ENCODE results near the gene SWAP70.
"Not testable (repeated sequence)": the region's sequence is repeated elsewhere in the genome, so short reads cannot be mapped to it uniquely, and the experiment has no call there.

The SWAP70 gene

DNA sequence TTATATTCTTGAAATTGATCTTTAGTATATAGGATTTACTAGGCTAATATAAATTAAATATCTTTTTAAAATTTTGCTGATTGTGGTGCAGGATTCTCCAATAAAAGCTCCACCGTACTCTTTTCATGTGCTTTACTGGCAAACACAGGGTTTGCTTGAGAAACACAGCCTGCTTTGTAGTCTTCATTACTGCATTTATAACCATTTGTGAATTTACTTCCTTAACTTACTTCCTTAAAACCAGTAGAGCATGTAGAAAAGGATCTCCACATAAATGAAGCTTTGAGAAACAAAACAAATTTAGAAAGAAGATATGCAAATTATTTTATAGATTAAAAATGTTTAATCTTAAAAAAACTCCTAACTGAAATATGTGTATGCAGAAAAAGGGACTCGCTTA, 28.8 kb downstream of the SWAP70 start:
- DNase-seq (ENCODE audit: low spot score): no peak

DNA sequence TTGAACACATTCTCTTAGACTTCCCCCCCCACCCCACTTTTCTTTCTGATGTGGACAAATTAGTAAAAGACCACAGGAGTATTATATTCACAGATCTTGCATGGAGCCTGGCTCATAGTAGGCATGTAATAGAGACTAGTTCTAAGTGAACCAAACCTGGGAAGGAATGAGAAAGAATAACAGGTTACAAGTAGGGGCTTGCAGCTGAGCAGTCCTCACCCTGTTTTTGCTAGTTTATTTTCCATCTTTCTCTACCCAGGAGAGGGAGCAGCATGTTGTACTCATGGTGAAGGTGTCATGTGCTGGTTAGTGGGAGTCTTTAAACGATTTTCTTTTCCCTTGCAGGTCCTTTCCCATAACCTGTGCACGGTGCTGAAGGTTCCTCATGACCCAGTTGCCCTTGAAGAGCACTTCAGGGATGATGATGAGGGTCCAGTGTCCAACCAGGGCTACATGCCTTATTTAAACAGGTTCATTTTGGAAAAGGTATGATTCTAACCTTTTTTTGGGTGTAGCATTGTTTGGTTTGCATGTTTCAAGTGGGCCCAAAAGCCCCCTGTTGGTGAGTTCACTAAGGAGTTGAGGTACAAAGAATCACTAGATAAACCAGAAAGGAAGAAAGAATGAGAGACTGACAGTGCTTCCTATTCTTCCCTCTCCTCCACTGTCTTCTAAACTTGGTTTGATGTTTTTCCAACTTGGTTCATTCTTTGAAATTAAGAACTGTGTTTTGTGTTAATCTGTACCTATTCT, 30.1 kb downstream of the SWAP70 start:
- DNase-seq (ENCODE audit: low spot score): no peak

GRCh38 chr11:9695228-9695627, 31.4 kb downstream of the SWAP70 start:
- DNase-seq (ENCODE audit: low spot score): not testable (repeated sequence)

- no peak for DNase-seq (ENCODE audit: low spot score)
Measured at GRCh38 chr11:9697766-9698165, 33.9 kb downstream of the SWAP70 start.

GRCh38 chr11:9700105-9700801, 36.4 kb downstream of the SWAP70 start:
- DNase-seq (ENCODE audit: low spot score): no peak

DNA sequence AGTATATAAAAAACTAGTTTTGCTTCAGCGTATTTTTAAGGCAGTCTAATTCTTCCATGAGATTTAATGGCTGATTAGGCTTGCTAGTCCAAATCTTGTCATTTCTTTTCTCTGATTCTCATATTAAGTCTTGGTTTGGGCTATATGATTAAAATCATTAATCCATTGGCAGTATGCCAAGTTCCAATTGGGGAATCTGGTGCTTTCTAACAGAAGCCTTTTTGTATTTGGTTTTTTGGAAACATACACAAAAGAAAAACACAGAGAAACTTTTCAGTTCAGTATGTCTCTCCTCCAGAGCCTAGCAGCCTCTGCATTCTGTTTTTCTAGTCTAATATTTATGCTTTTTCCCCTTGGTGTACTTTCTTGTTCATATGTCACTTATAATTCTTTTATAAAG, 37.9 kb downstream of the SWAP70 start:
- DNase-seq (ENCODE audit: low spot score): no peak

- no peak for DNase-seq (ENCODE audit: low spot score)
Measured at GRCh38 chr11:9703280-9703679, 39.4 kb downstream of the SWAP70 start.

DNA sequence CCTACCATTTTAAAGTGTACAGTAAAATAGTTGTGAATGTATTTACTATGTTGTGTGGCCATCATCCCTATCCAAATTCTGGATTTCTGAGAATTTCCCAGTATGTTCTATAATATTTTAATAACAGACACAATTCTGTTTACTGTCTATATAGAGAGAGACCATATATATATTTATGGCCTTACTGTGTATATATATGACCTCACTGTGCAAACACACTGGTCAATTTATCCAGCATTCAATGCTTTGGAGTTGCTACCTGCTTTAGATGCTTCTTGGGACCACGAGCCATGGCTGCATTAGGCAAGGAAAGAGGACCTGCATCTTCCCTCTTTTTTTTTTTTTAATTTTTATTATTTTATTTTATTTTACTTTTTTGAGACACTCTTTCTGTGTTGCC, 40.2 kb downstream of the SWAP70 start:
- DNase-seq (ENCODE audit: low spot score): no peak

DNA sequence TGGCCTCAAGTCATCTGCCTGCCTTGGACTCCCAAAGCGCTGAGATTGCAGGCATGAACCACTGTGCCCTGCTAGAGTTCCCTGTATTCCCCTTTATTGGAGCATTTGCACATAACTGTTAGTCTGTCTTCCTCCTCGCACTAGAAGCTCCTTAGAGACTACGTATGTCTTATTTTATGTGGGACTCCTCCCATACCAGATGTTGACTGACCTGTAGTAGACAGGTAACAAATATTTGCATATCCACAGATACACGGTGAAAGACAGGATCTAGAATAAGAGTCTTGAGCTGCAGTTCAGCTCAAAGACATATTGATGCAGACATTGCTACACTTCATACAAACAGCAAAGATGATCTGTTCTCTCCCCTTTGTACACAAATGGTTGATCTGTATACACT, 40.7 kb downstream of the SWAP70 start:
- DNase-seq (ENCODE audit: low spot score): no peak

DNA sequence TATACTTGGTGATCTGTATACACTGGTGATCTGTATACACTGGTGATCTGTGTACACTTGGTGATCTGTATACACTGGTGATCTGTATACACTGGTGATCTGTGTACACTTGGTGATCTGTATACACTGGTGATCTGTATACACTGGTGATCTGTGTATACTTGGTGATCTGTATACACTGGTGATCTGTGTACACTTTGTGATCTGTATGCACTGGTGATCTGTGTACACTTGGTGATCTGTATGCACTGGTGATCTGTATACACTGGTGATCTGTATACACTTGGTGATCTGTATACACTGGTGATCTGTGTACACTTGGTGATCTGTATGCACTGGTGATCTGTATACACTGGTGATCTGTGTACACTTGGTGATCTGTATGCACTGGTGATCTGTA, 41.5 kb downstream of the SWAP70 start:
- not testable (repeated sequence) for DNase-seq (ENCODE audit: low spot score)

DNA sequence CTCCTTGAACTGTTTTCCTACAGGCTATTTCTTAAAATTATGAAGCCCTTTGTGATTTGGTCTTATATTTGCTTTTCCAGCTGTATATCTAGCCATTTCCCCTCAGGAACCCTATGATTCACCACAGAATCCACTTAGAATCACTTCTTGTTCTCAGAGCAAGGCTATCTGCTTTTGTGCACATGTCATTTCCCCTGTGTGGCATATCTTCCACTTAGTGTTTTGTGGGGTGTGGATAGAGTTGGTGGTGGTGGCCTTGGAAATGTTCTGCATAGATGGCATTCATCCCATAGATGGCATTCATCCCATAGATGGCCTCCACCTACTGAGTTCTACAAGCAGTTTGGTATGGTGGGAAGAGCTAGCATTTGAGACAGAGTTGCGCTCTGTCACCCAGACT, 44.7 kb downstream of the SWAP70 start:
- DNase-seq (ENCODE audit: low spot score): no peak

- no peak for DNase-seq (ENCODE audit: low spot score)
Measured at GRCh38 chr11:9710223-9710622, 46.3 kb downstream of the SWAP70 start.

DNA sequence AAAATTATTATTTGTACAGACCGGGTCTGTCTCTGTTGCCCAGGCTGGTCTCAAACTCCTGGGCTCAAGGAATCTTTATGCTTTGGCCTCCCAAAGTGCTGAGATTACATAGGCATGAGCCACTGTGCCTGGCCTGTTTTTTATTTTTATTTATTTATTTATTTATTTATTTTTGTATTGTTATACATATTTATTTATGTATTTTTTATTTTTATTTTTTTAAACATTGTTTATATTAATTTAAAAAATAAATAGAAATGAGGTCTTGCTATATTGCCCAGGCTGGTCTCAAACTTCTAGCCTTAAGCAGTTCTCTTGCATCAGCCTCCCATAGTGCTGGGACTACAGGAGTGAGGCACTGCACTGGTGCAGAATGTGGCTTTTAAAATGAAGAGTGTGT, 47.0 kb downstream of the SWAP70 start:
- DNase-seq (ENCODE audit: low spot score): no peak

GRCh38 chr11:9711454-9712307, 47.8 kb downstream of the SWAP70 start:
- DNase-seq (ENCODE audit: low spot score): no peak

GRCh38 chr11:9714272-9714940, 50.5 kb downstream of the SWAP70 start:
- DNase-seq (ENCODE audit: low spot score): no peak

DNA sequence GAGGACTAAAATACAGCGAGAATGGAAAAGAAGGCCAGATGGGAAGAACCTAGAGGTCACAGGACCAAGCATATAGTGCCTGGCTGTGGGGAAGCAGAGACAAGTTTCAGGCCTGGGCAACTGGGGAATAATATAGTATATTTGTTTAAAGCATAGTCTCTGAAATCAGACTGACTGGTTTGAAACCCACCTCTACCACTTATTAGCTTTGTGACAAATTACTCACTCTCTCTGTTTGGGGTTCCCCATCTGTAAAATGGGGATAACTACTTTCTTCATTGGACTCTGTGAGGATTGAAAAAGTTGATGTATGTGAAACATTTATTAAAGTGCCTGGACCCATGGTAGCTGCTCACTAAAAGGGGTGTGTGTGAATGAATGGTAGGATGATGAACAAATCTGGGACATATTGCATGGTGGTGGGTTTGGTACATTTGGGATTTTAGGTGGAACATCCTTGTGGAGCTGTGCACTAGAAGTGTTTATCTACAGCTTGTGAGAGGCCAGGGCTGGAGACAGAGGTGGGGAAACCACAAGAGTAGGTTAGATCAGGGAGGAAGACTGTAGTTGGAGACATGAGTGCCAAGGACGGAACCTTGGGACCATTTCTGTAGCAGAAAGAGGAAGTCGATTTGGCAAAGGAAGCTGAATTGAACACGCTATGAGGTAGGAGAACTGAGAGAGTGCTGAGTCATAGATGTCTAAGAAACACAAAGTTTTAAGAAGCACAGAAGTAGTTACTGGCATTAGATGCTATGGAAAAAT, 52.6 kb downstream of the SWAP70 start:
- no peak for DNase-seq (ENCODE audit: low spot score)

- DNase-seq (ENCODE audit: low spot score): no peak
Measured at GRCh38 chr11:9717040-9717357, 53.1 kb downstream of the SWAP70 start.

GRCh38 chr11:9717719-9718118, 53.8 kb downstream of the SWAP70 start:
- DNase-seq (ENCODE audit: low spot score): no peak

DNA sequence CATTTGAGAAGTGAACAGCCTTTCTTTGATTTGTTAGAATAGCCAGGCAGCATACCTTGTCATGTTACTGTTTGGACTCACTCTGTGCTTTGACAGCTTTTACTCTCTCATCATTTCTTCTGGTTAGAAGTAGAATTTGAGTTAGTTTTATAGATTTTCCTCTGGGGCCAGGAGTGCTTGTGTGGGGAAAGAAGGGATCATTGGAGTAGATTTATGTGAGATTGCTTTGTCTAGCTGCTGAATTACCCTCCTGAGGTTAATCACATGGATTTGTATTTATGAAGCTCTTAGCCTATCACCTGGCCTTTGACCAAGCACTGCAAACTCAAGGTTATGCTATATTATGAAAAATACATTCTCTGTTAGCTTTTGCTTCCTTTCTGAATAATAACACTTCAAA, 54.3 kb downstream of the SWAP70 start:
- no peak for DNase-seq (ENCODE audit: low spot score)

- no peak for DNase-seq (ENCODE audit: low spot score)
Measured at GRCh38 chr11:9719566-9720289, 55.9 kb downstream of the SWAP70 start.

DNA sequence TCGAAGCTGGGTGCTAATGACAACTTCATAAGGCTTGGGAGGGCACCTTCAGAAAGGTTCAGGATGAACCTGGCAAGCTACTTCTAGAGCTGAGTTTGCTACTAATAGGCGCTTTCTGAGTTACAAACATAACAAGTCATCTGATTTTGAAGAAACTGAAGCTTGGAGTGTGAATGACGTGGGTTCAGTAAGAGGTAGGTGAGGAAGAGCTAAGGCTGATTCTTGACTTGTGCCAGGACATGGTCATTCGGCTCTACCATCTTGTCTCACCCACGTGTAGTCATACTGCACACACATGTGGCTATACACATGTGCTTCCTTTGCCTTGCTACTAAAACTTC, 56.4 kb downstream of the SWAP70 start:
- no peak for DNase-seq (ENCODE audit: low spot score)
